GM12878 (cell line): ENCODE data around the gene ARMS2. TPM values are rescaled to one million over a fixed set of nuclear protein-coding genes. Genes with fewer than 3 reads are reported as not detected.

Source experiments
- ATAC-seq: fragments of 200-7000 bp; cut with Tn5 transposase; 3 replicates; pipeline ENCODE4 v1.9.1; 2020; ENCODE audit warnings: mild to moderate bottlenecking, moderate library complexity
- BruUV-seq: library from RNA; stranded (reverse); fragments of 400-500 nt; replicated peaks from 2 replicates; lab custom pipeline; 2021; lab: Mats Ljungman, UMichigan
- CTCF ChIA-PET: fragments of 300-600 bp; sonication (Branson Sonifier 250); formaldehyde crosslinking; extraction: SDS; loops from one replicate; lab custom pipeline; 2021; ENCODE audit warnings: inconsistent platforms; lab: Yijun Ruan, JAX
- POLR2A ChIA-PET: fragments of 350-600 bp; formaldehyde crosslinking; extraction: SDS; loops from one replicate; lab custom pipeline; 2021; ENCODE audit warnings: inconsistent platforms; lab: Charles Lee
- RAD21 ChIA-PET: fragments of 300-600 bp; sonication (Branson Sonifier 250); formaldehyde crosslinking; loops from one replicate; lab custom pipeline; 2023; ENCODE audit warnings: antibody characterized with exemption; ENCODE audit not compliant: unreplicated experiment; lab: Charles Lee
- SMC1A ChIA-PET: fragments of 300-600 bp; sonication (Branson Sonifier 250); formaldehyde crosslinking; loops from one replicate; lab custom pipeline; 2023; ENCODE audit not compliant: unreplicated experiment, uncharacterized antibody; lab: Charles Lee
- DNase-seq: peaks from one replicate; pipeline ENCODE4 v3.0.0-alpha.2; 2011; ENCODE audit warnings: low read depth, low spot score
- FAIRE-seq: peaks from 3 replicates; lab custom pipeline; 2011; peaks lifted over from hg19 to GRCh38; lab: Jason Lieb, UNC
- H2AFZ ChIP-seq: 2 replicates; pipeline ENCODE4 v1.6.0; 2011; ENCODE audit warnings: low read depth, low read length, control low read depth; ENCODE audit not compliant: control insufficient read depth
- H3K27ac ChIP-seq: 2 replicates; pipeline ENCODE4 v1.5.1; 2011; ENCODE audit warnings: control low read depth; ENCODE audit not compliant: control insufficient read depth, insufficient read depth
- H3K27me3 ChIP-seq, 2 experiments: replicated peaks in 1 of 2; 2 replicates each; pipeline versions ENCODE4 v1.6.0 to v1.6.1; 2011; ENCODE audit warnings: low read length in 1 of 2; ENCODE audit not compliant: control insufficient read depth in 2 of 2, insufficient read depth in 2 of 2
- H3K36me3 ChIP-seq, 2 experiments: 2 replicates each; pipeline ENCODE4 v1.5.1; 2011; ENCODE audit warnings: low read length in 1 of 2; ENCODE audit not compliant: control insufficient read depth in 2 of 2, insufficient read depth in 2 of 2
- H3K4me1 ChIP-seq: 2 replicates; pipeline ENCODE4 v1.6.1; 2011; ENCODE audit warnings: mild to moderate bottlenecking, low read length, moderate library complexity, mixed read lengths; ENCODE audit not compliant: control insufficient read depth, insufficient read depth
- H3K4me2 ChIP-seq: 2 replicates; pipeline ENCODE4 v1.6.0; 2011; ENCODE audit warnings: control low read depth; ENCODE audit not compliant: control insufficient read depth, insufficient read depth
- H3K4me3 ChIP-seq: fragments of 200-600 bp; sonication (generic); 2 replicates; pipeline ENCODE4 v1.5.1; 2016
- H3K79me2 ChIP-seq: 2 replicates; pipeline ENCODE4 v1.6.0; 2011; ENCODE audit warnings: low read length; ENCODE audit not compliant: control insufficient read depth, insufficient read depth
- H3K9ac ChIP-seq: 2 replicates; pipeline ENCODE4 v1.8.0; 2011; ENCODE audit warnings: low read length, control low read depth, mixed read lengths; ENCODE audit not compliant: control insufficient read depth, insufficient read depth
- H3K9me3 ChIP-seq: replicated peaks from 3 replicates; pipeline ENCODE4 v1.5.1; 2011; ENCODE audit warnings: mild to moderate bottlenecking, low read length; ENCODE audit not compliant: control insufficient read depth, insufficient read depth
- H4K20me1 ChIP-seq: 2 replicates; pipeline ENCODE4 v1.6.0; 2011; ENCODE audit not compliant: control insufficient read depth, insufficient read depth
- CHD4 ChIP-seq: fragments of 200-600 bp; sonication (generic); IDR thresholded peaks from 2 replicates; pipeline ENCODE4 v1.6.1; 2016; ENCODE audit warnings: mild to moderate bottlenecking
- LARP7 ChIP-seq: fragments of 450-650 bp; IDR thresholded peaks from 2 replicates; pipeline ENCODE4 v1.6.1; 2017; ENCODE audit warnings: mild to moderate bottlenecking
- MAX ChIP-seq: IDR thresholded peaks from 2 replicates; pipeline ENCODE4 v1.6.1; 2012; ENCODE audit warnings: low read depth, low read length, improper control_type of control experiment
- MYB ChIP-seq: fragments of 150-350 bp; IDR thresholded peaks from 2 replicates; pipeline ENCODE4 v1.6.1; 2014; ENCODE audit warnings: mild to moderate bottlenecking, low read depth, low read length, borderline replicate concordance
- PAX8 ChIP-seq: fragments of 450-650 bp; IDR thresholded peaks from 2 replicates; pipeline ENCODE4 v1.6.1; 2017; ENCODE audit warnings: mild to moderate bottlenecking, moderate library complexity
- PBX3 ChIP-seq: IDR thresholded peaks from 2 replicates; pipeline ENCODE4 v1.6.1; 2011; ENCODE audit warnings: mild to moderate bottlenecking, low read depth, low read length, moderate library complexity; ENCODE audit not compliant: insufficient replicate concordance
- SMAD1 ChIP-seq: fragments of 450-650 bp; IDR thresholded peaks from 2 replicates; pipeline ENCODE4 v1.6.1; 2018; ENCODE audit warnings: mild to moderate bottlenecking, low read depth; ENCODE audit not compliant: partially characterized antibody
- SUZ12 ChIP-seq: fragments of 200-600 bp; sonication (generic); IDR thresholded peaks from one replicate; pipeline ENCODE4 v1.6.1; 2018; ENCODE audit warnings: antibody characterized with exemption, mild to moderate bottlenecking; ENCODE audit not compliant: unreplicated experiment
- TARDBP ChIP-seq: IDR thresholded peaks from 2 replicates; pipeline ENCODE4 v1.6.1; 2016; ENCODE audit warnings: borderline replicate concordance
- TCF3 ChIP-seq: IDR thresholded peaks from 2 replicates; pipeline ENCODE4 v1.6.1; 2012; ENCODE audit warnings: low read depth, mild to moderate bottlenecking, low read length, borderline replicate concordance; ENCODE audit not compliant: insufficient read depth
- ZNF274 ChIP-seq: IDR thresholded peaks from one replicate; pipeline ENCODE4 v1.8.0; 2011; ENCODE audit not compliant: insufficient read length, insufficient read depth
- WGBS: methylation state at CpG from one replicate; pipeline ENCODE4 v1.1.6; 2016; ENCODE audit warnings: low lambda C conversion rate; ENCODE audit not compliant: insufficient replicate concordance, insufficient coverage; ENCODE audit errors: missing lambda C conversion rate; 5-methylcytosine and 5-hydroxymethylcytosine counted together
- in situ Hi-C: fragments of 300-500 bp; cut with MboI; formaldehyde crosslinking; loops from 9 replicates; pipeline ENCODE4 v1.14.3; 2018; ENCODE audit warnings: mixed read lengths
- intact Hi-C: fragments of 100-400 bp; cut with micrococcal nuclease; formaldehyde crosslinking; loops from one replicate; pipeline ENCODE4 v1.14.2; 2022; ENCODE audit not compliant: unreplicated experiment
- polyA plus RNA-seq, 11 experiments: library from polyadenylated mRNA; depleted of rRNA in 4 of 11; unstranded in 6 of 11; stranded (reverse) in 5 of 11; fragments of >200 nt; fragmentation: Nextera tagmentation in 4 of 11; fragmentation: Illumina TruSeq in 1 of 11; extraction: Ambion mirVana in 4 of 11; extraction: Trizol in 1 of 11; gene quantifications; 1 replicate in 1 of 11; 2 replicates in 10 of 11; pipeline versions ENCODE4 v1.2.1 to v1.2.3, GENCODE V29; 2011 to 2016; ENCODE audit warnings: inconsistent platforms in 2 of 11, missing spikeins in 2 of 11, low read depth in 1 of 11
- total RNA-seq, 4 experiments: library from RNA; depleted of rRNA in 3 of 4; stranded (reverse); fragments of >200 nt in 3 of 4; fragmentation: Illumina TruSeq in 1 of 4; extraction: Trizol in 1 of 4; gene quantifications; 2 replicates each; pipeline versions ENCODE4 v1.2.1 to v1.2.3, GENCODE V29; 2013 to 2021

Gene ARMS2
- total and polyA plus RNA-seq, 10 of the 15 experiments (the other 5 are each of a cell fraction or from before 2014, with no cell fraction given): not detected

- Histone ChIP-seq H4K20me1 (no peaks in the 10 kb centered on the region), H3K27me3 (peaks cover 1 to 14% of the 10 kb centered on the region in 2 experiments), H3K9me3 (no peaks in the 10 kb centered on the region), H3K4me3 (no peak within 1 kb of the TSS), H3K4me2 (no peak within 1 kb of the TSS), H3K79me2 (no peaks in the 10 kb centered on the region), H3K27ac (no peak within 1 kb of the TSS), H3K36me3 (no peaks in the 10 kb centered on the region), H3K4me1 (no peaks in the 10 kb centered on the region), H3K9ac (no peak within 1 kb of the TSS), H2AFZ (no peak within 1 kb of the TSS)
- TF ChIP-seq TCF3 (no peak), SMAD1 (no peak), TARDBP (no peak), PBX3 (no peak), LARP7 (no peak), PAX8 (no peak), CHD4 (no peak), ZNF274 (no peak), MAX (no peak), SUZ12 (no peak), MYB (no peak)
- FAIRE-seq (no peak), ATAC-seq (no peak), DNase-seq (no peak)
- ChIA-PET CTCF (no interaction called here), SMC1A (no interaction called here), RAD21 (no interaction called here), POLR2A (no interaction called here)
- WGBS: 10% methylated on average over 24 of the region's 56 CpGs
- in situ Hi-C loops (no loop called here), intact Hi-C loops (no loop called here)
- no TSS peak for BruUV-seq
Measured at GRCh38 chr10:122461367-122461728, 6.9 kb downstream of the ARMS2 start, which contains the start of gene HTRA1. Gene HTRA1, plus strand, starts transcription at chr10:122461553. Its CDS starts 100 bp downstream, at chr10:122461653.
